Keratinocyte (primary cell): ENCODE results near the gene PRSS1.

Source experiments
- CTCF ChIP-seq, 3 experiments: IDR thresholded peaks in 1 of 3; conservative IDR thresholded peaks in 1 of 3; optimal IDR thresholded peaks in 1 of 3; 2 replicates in 2 of 3; 3 replicates in 1 of 3; pipeline versions ENCODE3 to v1.5.1; 2011; ENCODE audit warnings: low read length in 3 of 3, mild to moderate bottlenecking in 3 of 3, moderate library complexity in 2 of 3, control low read depth in 1 of 3, inconsistent platforms in 1 of 3; ENCODE audit not compliant: insufficient read depth in 2 of 3; ENCODE audit errors: extremely low read depth in 1 of 3
- EZH2 ChIP-seq: IDR thresholded peaks from one replicate; pipeline ENCODE4 v1.6.1; 2012; ENCODE audit warnings: inconsistent platforms, mild to moderate bottlenecking, low read length, moderate library complexity

GRCh38 chr7:142711196-142711595 is 38.1 kb upstream of the PRSS1 start:
- TF ChIP-seq CTCF (optimal IDR thresholded peaks at IDR 0.05 in 1 of 3, IDR thresholded peaks at IDR 0.05 in 1 of 3, conservative IDR thresholded peaks at IDR 0.05 in 1 of 3; ENCODE audit: extremely low read depth in 1 of 3, insufficient read depth in 2 of 3, low read length in 3 of 3) (no peak), EZH2 (no peak)
